GM12801 (cell line): ENCODE data around the gene LRP6.

Experiments
- TF ChIP-seq, protein P1 (sequence below): IDR thresholded peaks from one replicate; pipeline ENCODE4 v1.5.1; 2011; ENCODE audit warnings: control low read depth; ENCODE audit not compliant: insufficient read length; ENCODE audit errors: extremely low read depth

LRP6 gene

DNA sequence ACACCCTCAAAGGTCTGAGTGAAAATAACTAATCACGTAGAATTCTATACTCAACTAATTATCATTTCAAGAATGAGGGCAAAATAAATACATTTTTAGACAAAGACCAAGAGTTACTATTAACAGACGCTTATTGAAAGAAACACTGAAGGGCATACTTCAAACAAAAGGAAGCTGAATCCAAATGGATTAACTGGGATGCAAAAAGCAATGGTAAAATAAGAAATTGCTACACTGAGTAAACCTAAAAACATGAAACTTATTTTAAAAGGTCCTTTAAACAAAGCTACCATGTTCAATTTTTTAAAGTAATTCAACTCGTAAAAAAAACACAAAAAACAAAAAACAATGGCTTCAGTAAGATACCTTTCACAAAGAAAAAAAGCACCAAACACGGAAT, 28.2 kb downstream of the LRP6 start:
- TF ChIP-seq, protein P1, sequence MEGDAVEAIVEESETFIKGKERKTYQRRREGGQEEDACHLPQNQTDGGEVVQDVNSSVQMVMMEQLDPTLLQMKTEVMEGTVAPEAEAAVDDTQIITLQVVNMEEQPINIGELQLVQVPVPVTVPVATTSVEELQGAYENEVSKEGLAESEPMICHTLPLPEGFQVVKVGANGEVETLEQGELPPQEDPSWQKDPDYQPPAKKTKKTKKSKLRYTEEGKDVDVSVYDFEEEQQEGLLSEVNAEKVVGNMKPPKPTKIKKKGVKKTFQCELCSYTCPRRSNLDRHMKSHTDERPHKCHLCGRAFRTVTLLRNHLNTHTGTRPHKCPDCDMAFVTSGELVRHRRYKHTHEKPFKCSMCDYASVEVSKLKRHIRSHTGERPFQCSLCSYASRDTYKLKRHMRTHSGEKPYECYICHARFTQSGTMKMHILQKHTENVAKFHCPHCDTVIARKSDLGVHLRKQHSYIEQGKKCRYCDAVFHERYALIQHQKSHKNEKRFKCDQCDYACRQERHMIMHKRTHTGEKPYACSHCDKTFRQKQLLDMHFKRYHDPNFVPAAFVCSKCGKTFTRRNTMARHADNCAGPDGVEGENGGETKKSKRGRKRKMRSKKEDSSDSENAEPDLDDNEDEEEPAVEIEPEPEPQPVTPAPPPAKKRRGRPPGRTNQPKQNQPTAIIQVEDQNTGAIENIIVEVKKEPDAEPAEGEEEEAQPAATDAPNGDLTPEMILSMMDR = no peak

DNA sequence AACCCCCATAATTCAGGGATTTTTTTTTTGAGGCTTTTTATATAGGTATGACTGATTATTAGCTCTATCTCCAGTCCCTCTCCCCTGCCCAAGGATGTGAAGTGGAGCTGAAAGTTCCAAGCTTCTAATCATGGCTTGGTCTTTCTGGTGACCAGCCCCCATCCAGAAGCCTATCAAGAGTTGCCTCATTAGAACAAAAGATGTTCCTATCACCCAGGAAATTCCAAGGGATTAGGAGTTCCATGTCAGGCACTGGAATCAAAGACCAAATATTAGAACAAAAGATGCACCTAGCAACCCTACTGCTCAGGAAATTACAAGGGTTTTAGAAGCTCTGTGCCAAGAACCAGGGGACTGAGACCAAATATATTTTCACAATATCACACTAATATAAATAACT, 29.9 kb downstream of the LRP6 start:
- TF ChIP-seq, protein P1 = no peak

DNA sequence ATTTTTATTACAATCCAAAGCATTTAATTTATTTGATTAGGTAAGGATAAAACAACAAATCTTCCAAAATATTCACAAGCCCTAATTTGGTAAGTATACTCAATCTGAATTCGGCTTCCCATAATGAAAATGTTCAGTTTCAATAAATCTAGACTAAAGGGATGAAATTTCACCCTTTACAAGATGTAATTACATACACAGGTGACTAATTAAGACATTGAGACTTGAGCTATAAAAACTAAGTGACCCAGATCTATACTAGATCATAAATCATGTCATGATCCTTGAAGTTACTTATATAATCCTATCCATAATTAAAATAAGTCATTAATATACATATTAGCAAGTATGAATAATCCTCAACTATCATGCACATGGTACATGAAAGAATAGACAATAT, 36.6 kb downstream of the LRP6 start:
- TF ChIP-seq, protein P1 = no peak

DNA sequence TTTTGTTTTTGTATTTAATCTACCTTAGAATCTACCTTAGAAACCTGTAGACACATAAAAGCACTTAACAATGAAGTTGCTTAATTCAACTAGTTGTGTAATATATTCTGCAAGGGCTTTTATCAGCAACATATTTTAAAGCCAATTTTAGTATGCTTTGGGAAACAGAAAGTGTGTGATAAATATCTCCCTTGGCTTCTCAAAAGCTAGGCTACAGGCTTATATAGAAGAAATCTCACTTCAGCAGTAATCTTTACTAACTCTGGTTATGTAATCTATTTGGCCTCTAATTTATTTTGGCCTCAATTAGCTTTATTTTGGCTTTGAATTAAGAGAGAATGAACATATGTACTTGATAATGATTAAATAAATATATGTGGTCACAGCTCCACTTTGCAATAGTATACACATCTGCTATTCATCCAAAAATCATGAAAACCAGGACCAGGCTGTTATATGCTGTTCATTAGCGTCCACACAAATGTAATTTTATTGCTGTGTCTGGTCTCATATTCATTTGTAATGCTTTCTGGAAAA, 37.2 kb downstream of the LRP6 start:
- TF ChIP-seq, protein P1 = no peak

DNA sequence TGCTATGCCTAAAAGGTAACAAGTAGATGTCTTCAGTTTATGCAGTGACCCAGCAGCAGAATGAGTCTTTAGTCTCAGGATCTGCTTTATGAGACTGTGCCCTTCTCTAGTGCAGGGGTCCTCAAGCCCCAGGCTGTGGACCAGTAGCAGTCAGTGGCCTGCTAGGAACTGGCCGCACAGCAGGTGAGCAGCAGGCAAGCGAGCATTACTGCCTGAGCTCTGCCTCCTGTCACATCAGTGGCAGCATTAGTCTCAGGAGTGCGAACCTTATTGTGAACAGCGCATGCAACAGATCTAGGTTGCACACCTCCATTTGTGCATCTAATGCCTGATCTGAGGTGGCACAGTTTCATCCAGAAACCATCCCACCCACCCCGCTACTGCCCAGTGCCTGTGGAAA, 38.4 kb downstream of the LRP6 start:
- TF ChIP-seq, protein P1 = no peak

DNA sequence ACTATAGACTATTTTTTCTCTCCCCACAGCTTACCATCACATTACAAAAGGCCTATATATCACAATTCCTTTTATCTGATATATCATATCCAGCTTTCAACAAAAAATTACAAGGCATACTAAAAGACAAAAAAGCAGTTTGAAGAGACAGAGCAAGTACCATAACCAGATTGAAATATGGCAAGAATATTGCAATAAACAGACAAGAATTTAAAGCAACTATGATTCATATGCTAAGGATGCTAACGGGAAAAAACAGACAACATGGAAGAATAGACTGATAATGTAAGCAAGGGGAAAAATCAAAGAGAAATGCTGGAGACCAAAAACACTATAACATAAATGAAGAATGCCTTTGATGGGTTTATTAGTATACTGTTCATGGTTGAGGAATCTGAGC, 40.7 kb downstream of the LRP6 start:
- TF ChIP-seq, protein P1 = no peak

DNA sequence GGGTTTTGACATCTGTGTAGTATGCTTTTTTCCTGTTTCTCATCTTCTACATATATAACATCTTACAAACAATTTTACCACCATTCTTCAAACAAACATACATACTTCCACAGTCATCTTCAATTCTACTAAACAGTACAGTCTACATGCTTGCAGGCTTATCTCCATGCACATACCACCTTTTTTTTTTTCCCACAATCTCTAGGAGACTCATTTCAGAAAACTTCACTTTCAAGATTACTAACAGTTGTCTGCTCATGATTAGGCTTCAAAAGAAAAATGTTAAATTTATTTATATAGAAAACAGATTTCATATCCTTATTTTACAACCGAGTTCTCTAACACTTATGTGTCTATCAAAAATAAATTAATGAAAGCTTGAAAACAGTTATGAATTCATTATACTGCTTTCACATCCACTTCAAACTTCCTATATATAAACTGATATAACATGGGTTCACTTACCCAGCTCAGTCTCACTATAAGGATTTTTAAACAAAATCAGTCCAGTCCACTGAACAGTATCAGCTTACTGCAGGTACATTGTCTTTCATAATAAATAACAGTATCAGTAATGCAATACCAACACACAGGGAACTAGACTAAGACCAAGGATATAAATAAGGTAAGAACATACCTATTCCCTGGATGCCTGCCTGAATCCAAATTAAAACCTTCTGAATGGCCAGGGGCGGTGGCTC, 42.5 kb downstream of the LRP6 start:
- TF ChIP-seq, protein P1 = no peak

DNA sequence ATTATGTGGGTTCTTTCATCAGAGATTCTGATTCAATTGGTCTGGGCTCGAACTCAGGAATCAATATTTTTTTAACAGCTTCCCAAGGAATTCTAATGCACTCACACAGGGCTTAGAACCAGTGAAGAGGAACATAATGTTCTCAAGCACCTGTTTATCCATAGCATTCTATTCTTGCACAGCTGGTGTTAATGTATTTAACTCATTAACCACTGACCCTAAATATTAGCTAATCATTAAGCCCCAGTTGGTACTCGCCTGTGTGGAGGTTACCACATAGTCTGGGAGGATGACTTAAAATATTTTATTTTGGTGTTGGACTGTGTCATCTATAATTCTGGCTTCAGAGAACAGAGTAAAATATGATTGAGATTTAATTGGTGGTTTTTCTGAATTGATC, 45.3 kb downstream of the LRP6 start:
- TF ChIP-seq, protein P1 = no peak
